ENCODE measurements around the gene NF1. TPM values are rescaled to one million over a fixed set of nuclear protein-coding genes. Genes with fewer than 3 reads are reported as not detected.
A peak's percentile ranks its signal among the peaks of the same experiment; 100 is the strongest.

Gene NF1
- total RNA-seq, 1 donor from 2014 or later, result 66.7 TPM

GRCh38 chr17:31313982-31314781 is 219.4 kb downstream of the NF1 start, which contains the start of gene EVI2B:
EVI2B (minus strand) TSS chr17:31314054; CDS start chr17:31305609, 8,445 bp downstream.
- no peaks in the 10 kb centered on the region for H3K27me3 Mint-ChIP-seq (ENCODE audit: unreplicated experiment)
- no peak within 1 kb of the TSS for H3K4me3 Mint-ChIP-seq (ENCODE audit: unreplicated experiment)
- H3K4me1 Mint-ChIP-seq (ENCODE audit: unreplicated experiment), result peaks cover 11% of the 10 kb centered on the region

GRCh38 chr17:31314782-31315100 is 220.0 kb downstream of the NF1 start:
- Mint-ChIP-seq H3K27me3 (ENCODE audit: unreplicated experiment) (no peaks in the 10 kb centered on the region), H3K4me1 (ENCODE audit: unreplicated experiment) (peaks cover 11% of the 10 kb centered on the region), H3K4me3 (ENCODE audit: unreplicated experiment) (no peak overlapping the region), H3K36me3 (ENCODE audit: unreplicated experiment) (peaks cover 14% of the 10 kb centered on the region), H3K9me3 (ENCODE audit: unreplicated experiment) (no peaks in the 10 kb centered on the region), H3K27ac (ENCODE audit: unreplicated experiment) (no peak overlapping the region)
- TF ChIP-seq CTCF (IDR thresholded peaks at IDR 0.05), result no peak
- no peak for DNase-seq (ENCODE audit: extremely low spot score, unreplicated experiment)

More at GRCh38 chr17:31313982-31314781, 219.4 kb downstream of the NF1 start, which contains the start of gene EVI2B:
- peaks cover 14% of the 10 kb centered on the region for H3K36me3 Mint-ChIP-seq (ENCODE audit: unreplicated experiment)
- no peaks in the 10 kb centered on the region for H3K9me3 Mint-ChIP-seq (ENCODE audit: unreplicated experiment)
- H3K27ac Mint-ChIP-seq (ENCODE audit: unreplicated experiment), result peak within 1 kb of the TSS; percentile 44
- DNase-seq (ENCODE audit: extremely low spot score, unreplicated experiment), result no peak
- TF ChIP-seq CTCF (IDR thresholded peaks at IDR 0.05), result no peak

- Mint-ChIP-seq H3K27ac (ENCODE audit: unreplicated experiment) (no peak overlapping the region), H3K9me3 (ENCODE audit: unreplicated experiment) (no peaks in the 10 kb centered on the region), H3K36me3 (ENCODE audit: unreplicated experiment) (peaks cover 7% of the 10 kb centered on the region), H3K27me3 (ENCODE audit: unreplicated experiment) (no peaks in the 10 kb centered on the region), H3K4me3 (ENCODE audit: unreplicated experiment) (no peak overlapping the region), H3K4me1 (ENCODE audit: unreplicated experiment) (peaks cover 23% of the 10 kb centered on the region)
- no peak for DNase-seq (ENCODE audit: extremely low spot score, unreplicated experiment)
- TF ChIP-seq CTCF (IDR thresholded peaks at IDR 0.05), result no peak
Measured at GRCh38 chr17:31318298-31318801, 223.6 kb downstream of the NF1 start.

GRCh38 chr17:31318851-31319661 is 224.3 kb downstream of the NF1 start:
- H3K27ac Mint-ChIP-seq (ENCODE audit: unreplicated experiment), result no peak overlapping the region
- peaks cover 7% of the 10 kb centered on the region for H3K36me3 Mint-ChIP-seq (ENCODE audit: unreplicated experiment)

More at GRCh38 chr17:31318851-31319661, 224.3 kb downstream of the NF1 start:
- H3K4me3 Mint-ChIP-seq (ENCODE audit: unreplicated experiment), result no peak overlapping the region
- no peak for DNase-seq (ENCODE audit: extremely low spot score, unreplicated experiment)
- no peak for TF ChIP-seq CTCF (IDR thresholded peaks at IDR 0.05)
- H3K9me3 Mint-ChIP-seq (ENCODE audit: unreplicated experiment), result no peaks in the 10 kb centered on the region
- no peaks in the 10 kb centered on the region for H3K27me3 Mint-ChIP-seq (ENCODE audit: unreplicated experiment)
- peaks cover 16% of the 10 kb centered on the region for H3K4me1 Mint-ChIP-seq (ENCODE audit: unreplicated experiment)

All from osteocyte (in vitro differentiated cells).